Measurements from ENCODE around the gene TRNAU1AP.

GRCh38 chr1:28604411-28604810, 51.5 kb downstream of the TRNAU1AP start:
- TF ChIP-seq CTCF (IDR thresholded peaks at IDR 0.05) (no peak), POLR2A (IDR thresholded peaks at IDR 0.05) (no peak), EP300 (IDR thresholded peaks at IDR 0.05) (no peak)
